NCI-H82 (cell line): ENCODE data around the gene GSG1L.

Experiments
- DNase-seq: peaks from one replicate; lab custom pipeline; 2025; lab: John Stamatoyannopoulos, UW

GSG1L gene

GRCh38 chr16:28091656-28092055, 28.1 kb upstream of the GSG1L start:
- DNase-seq, result no peak

GRCh38 chr16:28090646-28091377, 27.3 kb upstream of the GSG1L start:
- DNase-seq, result peak; percentile 36

- DNase-seq, result no peak
Observed at GRCh38 chr16:28089992-28090365, 26.5 kb upstream of the GSG1L start.

- DNase-seq, result no peak
Observed at GRCh38 chr16:28089205-28089991, 25.9 kb upstream of the GSG1L start.

- peak; percentile 40 for DNase-seq
Observed at GRCh38 chr16:28087675-28088300, 24.3 kb upstream of the GSG1L start.

GRCh38 chr16:28087140-28087660, 23.7 kb upstream of the GSG1L start:
- no peak for DNase-seq

GRCh38 chr16:28086186-28087139, 22.9 kb upstream of the GSG1L start:
- DNase-seq, result no peak

- DNase-seq, result no peak
Observed at GRCh38 chr16:28085389-28086171, 22.1 kb upstream of the GSG1L start.

- no peak for DNase-seq
Observed at GRCh38 chr16:28084209-28084608, 20.7 kb upstream of the GSG1L start.

GRCh38 chr16:28082624-28083023, 19.1 kb upstream of the GSG1L start:
- DNase-seq, result peak; percentile 92

- DNase-seq, result peak; percentile 80
Observed at GRCh38 chr16:28081391-28081968, 18.0 kb upstream of the GSG1L start.

GRCh38 chr16:28078261-28078660, 14.7 kb upstream of the GSG1L start:
- peak; percentile 96 for DNase-seq

- DNase-seq, result no peak
Observed at GRCh38 chr16:28073836-28074235, 10.3 kb upstream of the GSG1L start.

- no peak for DNase-seq
Observed at GRCh38 chr16:28072087-28072486, 8.6 kb upstream of the GSG1L start.

GRCh38 chr16:28069971-28070794, 6.7 kb upstream of the GSG1L start:
- no peak for DNase-seq

GRCh38 chr16:28068976-28069375, 5.5 kb upstream of the GSG1L start:
- DNase-seq, result no peak

- DNase-seq, result peak; percentile 62
Observed at GRCh38 chr16:28067604-28068379, 4.3 kb upstream of the GSG1L start.

- DNase-seq, result no peak
Observed at GRCh38 chr16:28064706-28065249, 1.3 kb upstream of the GSG1L start.
